HG02938 (cell line): ENCODE results near the gene NPAS3.

Experiments
- ATAC-seq: cut with Tn5 transposase; IDR thresholded peaks from one replicate; pipeline ENCODE4 v1.9.1; 2021; ENCODE audit warnings: mild to moderate bottlenecking, moderate library complexity; ENCODE audit not compliant: unreplicated experiment

Gene NPAS3

DNA sequence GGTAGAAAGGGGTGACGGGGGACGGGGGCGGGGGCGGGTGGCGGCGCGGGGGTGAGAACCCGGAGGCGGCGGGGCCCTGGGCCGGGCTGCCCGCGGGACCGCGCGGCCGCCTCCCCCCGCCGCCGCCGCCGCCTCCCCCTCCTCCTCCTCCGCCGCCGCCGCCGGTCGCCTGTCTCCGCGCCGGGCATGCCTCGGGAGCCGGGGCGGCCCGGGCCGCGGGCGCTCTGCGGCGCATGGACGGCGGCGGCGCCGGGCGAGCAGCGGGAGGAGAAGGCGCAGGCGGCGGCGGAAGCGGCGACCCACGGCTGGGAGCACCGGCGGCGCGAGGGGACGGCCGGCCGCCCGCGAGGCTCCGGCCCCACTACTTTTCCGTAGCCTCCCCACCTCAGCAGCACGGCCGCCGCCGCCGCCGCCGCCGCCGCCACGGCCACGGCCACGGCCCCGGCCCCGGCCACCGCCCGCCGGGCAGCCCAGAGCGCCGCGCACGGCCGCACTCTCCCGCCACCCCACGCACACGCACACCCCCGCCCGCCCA, at the start of gene NPAS3:
Gene NPAS3 (plus strand): TSS at position 161 of the 535 bp plus-strand sequence.
- ATAC-seq: no peak

DNA sequence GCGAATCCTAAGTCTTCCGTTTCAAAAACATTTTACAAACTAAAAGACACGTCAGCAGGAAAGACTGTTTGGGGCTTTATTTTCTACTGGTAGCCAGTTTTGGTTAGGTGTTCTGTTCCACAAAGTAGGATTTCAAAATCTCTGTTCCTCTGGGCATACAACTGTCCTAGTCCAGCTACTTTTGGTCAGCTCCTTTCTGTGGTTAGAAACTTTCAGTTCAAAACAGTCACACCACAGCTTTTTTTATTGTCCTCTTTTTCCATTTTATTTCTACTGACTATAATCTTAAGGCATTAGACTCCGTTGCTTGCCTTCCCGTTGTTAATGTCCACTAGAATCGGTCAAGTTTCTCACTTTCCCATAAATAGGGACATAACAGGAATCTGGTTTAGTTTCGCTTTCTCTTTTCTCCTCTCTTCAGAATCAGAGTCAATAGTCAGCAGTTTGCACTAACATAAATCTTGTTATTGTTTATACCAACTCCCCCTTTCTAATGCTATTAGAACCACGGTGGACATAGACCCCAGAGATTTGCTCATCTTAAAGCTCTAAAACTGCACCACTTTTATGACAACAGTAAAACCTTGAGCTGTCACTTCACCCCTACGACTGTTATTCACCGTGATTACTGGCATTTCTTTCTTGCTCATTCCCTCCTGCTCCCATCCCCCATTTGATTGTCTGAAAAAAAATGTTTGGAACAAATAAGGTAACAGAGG, 41.5 kb upstream of the NPAS3 start:
- ATAC-seq: no peak

DNA sequence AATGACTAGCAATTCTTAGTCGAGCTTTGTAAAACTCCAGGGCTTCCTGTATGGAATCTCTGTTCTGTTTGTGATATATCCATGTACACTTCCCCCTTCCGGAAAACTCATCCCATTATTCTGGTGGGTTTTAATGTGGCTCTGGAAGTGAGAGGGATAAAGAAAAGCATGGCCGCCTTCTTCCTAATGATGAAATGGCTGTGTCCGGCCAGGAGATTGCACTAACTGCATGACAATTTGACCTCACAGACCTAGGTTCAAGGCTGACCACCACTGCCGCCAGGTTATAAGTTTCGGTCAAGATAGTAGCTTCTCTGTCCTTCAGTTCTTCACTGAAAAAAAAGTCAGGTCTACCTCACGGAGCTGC, 41.0 kb upstream of the NPAS3 start:
- ATAC-seq: no peak

DNA sequence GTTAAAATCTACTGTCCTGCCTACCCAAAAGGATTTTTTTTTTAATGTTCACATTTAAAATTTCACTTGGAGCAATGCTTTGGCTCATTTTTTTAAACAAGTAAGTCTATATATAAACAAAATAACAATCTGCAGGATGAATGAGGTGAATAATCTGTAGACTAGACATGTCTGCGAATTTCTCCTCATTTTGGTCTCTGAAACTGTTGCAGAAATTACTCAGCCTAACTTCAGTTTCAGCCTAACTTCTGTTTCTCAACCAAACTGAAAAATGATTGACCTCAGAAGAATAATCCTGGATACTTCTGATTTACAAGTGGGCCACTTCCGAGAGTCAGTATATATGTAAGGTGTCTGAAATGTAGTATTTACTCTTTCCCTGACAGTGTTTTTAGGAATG, 39.8 kb upstream of the NPAS3 start:
- no peak for ATAC-seq

DNA sequence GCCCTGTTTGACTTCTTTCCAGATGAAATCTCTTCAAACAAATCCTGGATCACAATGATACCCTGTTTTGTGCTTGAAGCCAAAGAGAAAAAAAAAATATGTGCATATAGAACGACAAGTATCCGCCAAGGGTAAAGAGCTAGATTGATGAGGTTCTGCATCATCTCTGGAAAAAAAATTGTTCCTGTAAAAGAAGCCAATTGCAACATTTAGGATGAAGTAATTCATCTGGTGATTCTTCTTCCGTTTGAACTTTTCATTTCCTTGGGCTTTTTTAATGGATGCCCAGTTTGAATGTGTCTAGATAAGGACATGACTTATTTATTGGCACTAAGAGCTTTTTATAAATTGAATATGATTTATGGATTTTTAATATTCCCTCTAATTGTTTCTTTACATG, 38.1 kb upstream of the NPAS3 start:
- ATAC-seq: no peak

DNA sequence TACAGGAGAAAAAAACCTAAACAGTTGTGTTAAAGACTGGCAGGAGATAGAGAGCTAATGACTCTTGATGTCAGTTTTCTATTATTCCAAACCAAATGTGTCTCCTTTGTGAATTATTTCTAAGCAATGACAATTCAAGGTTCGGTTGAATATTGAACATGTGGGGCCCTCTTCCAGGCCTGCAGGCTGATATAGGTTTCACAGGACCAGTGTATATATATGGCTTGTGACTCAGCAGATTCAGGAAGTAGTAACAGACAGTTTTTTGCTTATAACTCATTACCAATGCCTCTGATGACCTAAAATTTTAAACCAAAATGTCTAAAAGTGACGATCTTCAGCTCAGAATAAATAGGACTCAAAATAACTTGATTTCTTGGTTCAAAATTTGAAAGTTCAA, 33.7 kb upstream of the NPAS3 start:
- ATAC-seq: no peak

DNA sequence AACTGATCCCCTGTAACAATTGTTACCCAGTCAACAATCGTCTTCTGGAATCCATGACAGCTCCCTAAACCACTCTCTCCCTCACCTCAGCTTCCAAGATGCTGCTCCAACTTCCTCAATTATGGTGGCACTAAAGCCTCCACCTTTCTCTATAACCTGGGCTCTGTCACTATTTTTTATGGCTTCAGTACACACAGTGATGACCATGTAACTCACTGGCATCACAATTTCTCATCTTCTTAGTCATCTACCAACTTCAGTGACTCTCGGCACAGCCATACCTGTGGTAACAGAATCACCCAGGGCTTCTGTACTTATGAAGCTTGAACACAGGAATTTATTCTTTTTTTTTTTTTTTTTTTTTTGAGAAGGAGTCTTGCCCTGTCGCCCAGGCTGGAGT, 32.0 kb upstream of the NPAS3 start:
- ATAC-seq: no peak

DNA sequence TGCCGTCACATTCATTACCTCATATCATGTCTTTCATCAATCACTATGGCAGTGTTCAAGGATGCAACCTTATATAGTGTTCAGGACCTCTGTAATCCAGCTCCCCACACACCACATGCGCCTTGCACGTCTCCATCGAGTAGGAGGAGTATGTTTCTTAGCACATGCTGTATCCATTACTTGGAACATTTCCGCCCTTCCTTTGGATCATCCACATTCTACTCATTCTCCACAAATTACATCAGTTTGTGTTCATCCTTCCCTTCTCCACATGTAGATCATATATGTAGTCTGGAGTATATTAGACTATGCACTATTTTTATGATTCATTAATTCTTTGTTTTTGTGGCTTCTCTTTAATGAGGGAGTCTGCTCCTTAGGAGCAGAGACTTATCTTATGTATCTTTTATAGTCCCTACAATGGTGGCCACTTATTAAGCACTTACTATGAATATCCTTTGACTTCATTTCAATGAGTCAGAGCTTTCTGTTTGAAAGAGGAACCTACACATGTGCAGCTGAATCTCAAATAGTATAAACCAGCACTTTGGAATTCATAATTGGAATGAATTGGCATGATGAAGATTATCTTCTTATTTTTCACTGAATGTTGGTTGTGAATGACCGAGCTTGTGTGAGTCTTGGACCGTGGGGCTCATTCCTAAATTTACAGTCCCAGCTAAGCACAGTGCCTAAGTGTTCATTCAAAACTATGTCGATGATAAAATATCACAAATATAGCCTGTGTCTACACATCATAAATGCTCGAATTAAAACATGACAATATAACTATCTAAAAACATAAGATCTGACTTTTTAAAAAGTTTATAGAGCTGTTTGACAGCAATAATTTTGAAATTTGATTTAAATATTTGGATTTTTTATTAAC, 30.2 kb upstream of the NPAS3 start:
- ATAC-seq: no peak

DNA sequence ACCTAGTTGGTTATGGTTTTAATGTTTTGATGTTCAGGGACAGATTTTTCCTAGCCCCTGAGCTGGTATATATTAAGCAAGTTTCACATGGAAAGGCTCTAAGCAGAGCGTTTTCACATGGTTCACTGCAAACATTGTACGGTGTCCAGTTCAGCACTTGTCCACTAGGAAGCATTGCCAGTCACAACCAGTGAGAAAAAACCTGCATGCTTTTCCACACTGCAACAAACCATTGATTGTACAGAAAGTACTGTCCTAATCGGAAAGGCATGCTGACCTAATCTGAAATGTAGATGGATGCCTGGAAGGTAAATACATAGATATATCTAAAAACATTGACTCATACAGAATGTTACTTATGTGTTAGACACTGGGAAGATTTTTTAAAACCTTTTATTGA, 25.0 kb upstream of the NPAS3 start:
- ATAC-seq: no peak

DNA sequence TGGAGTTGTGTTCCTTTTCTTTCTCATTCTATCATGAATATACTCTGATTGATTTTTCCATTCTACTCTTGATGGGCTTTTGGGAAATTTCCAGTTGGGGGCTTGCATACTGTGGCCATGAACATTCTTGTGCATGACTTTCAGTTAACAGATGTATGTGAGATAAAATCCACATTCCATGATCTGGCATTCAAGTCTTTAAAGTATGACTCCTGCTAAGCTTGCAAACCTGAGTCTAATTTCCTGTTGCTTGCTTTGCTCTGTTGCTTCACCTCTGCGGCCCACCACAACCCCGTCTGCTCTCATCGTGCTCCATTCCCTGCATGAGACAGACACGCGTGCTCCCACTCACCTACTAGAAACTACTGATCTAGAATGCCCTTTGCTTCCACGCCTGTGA, 24.3 kb upstream of the NPAS3 start:
- ATAC-seq: no peak

DNA sequence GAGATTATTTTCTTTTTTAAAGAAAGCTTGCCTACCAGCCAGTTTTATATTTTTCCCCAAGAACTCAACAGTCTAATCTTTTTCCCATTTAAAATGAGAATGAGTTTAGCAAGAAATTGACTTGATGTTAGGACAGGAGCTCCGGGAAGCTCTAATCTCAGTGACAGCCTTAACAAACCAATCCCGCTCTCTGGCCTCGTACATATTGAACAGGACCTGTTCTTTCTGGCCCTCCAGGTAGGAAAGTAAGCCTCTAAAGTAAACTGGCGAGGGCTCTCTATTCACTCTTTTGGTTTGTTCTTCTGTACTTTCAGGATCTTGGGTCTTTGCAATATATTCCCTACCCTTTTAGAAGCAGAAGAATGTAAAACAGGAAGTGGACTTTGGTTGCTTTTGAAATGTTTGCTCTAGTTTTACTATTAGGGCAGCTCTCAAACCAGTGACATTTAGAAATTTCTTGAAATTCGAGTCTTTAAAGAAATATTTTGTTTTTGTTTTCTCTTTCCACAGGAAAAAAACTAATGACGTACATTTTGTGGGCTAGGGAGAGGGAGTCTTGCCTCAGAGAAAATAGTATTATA, 17.9 kb upstream of the NPAS3 start:
- ATAC-seq: no peak

DNA sequence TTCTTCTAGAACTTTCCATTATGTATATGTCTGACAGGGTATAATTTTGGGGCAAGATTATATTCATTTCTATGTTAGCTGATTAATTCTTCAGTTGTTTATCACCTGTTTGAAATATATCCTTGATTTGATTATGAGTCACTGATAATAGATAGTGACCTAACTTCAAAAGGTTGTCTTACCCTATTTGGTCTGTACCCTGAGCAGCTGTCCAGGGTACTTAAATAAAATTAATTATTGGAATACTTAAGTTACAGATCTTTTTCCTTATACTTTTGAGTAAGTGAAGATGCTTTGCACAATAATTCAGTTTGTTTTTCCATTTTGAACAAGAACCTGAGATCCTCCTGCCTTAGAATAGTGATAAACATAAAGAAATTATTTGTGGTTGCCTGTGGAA, 13.2 kb upstream of the NPAS3 start:
- ATAC-seq: no peak

DNA sequence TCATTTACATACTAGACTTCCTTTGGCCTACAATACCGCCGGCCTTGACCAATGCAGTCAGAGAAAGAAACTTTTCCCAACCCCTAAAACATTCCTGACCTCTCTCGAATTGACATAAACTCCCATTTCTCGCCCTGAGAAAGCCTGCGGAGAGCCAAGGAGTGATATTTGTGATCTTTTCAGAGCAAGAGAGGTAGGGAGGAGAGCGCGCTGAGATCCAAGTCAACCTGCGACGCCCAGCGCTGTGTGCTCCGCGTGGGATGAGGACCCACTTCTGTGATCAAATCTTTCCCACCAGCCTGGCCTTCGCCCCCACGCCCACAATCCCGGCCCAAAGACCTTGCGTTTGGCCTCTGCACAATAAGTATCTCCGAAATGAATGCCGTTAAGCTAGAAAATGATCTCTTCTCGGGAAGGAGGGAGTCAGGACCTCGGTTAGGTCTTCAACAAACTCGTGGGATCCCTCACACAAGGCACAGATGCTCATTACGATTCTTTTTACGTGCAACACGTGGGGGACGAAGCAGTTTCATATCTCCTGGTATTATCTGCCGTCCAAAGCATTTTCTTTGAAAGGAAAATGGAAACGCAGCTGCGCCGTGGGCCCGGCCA, 6.3 kb upstream of the NPAS3 start:
- no peak for ATAC-seq

DNA sequence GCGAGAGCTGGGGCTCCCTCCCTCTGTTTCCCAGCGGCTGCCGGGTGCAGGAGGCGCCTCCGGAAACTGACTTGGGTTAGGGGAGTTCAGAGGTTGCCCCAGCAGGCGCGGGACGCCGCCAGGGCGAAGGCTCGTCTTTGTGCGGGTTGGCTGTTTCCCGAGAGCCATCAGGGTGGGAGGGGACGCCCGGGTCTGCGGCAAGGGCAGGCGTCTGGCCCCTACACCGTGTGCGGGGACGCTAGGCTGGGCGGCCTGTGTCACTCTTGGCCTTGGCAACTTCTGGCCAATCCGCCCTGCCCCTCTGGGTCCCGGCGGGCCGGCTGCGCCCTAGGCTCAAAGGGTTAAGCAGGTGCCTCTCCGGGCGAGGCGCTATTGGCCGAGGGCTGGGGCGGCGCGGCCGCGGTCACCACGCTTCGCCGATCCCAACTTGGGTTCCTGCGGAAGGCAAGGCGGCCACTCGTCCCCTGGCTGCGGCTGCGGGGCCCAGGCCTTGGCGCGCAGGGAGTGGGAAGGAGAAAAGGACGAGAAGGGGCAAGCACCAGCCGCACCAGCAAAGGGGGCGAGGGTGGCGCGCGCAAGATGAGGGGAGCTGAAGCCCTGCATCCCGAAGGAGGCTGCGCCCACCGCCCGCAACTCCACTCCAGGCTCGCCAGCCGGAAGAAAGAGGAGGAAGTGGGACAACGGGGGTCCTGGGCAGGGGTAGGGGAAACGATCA, 5.6 kb upstream of the NPAS3 start:
- ATAC-seq: no peak

DNA sequence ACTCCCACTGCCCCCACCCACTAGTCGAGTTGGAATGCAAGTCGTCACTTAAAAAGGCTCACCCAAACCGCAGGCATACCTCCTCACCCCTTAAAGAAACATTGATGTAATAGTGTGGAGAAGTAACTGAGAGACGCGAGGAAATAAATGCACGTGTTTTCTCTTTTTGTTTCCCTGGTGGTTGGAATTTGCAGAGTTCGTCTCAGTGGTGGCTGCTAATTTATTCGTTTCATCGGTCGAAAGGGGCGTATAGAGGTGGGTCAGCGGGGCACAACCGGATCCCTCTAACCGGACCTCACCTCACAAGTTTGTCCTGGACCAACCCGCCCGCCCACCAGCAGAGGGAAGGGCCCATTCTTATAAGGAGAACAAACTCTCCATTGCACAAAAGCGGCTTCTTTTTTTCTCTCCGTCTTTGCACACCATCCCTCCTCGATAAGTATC, 5.0 kb upstream of the NPAS3 start:
- no peak for ATAC-seq

DNA sequence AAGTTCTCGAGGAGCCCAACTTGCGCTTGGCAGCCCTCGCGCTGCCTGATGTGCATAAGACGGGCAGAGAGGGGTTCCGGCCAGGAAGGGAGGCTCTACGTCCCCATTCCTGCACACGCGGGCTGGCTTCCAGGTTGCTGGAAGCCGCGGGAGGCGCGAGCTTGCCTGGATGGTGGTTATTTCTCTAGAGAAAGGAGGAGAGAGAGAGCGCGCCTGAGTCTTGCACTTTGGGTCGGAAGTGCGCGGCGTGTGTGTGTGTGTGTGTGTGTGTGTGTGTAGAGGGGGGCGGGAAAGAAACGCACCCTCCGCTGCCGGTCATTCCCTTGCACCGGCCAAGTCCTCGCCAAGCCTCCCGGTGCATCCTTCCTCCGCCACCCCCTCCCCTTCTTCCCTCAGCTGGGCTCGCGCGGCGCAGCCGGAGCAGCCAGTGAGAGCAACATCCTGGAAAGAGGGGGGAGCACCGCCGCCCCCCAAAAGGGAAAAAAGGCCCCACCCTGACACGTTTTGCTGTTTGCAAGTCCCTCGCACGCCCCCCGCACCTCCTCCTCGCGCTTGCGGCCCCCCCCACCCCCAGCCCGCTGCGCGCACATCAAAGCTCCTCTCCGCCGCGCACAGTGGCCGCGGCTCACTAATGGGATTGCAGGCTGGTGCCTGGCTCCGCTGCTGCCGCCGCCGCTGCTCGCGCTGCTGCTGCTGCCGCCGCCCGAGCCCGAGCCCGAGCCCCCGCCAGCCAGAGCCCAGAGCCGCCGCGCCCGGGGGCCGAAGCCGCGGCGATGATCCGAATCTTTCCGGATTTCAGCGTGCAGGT, 4.4 kb upstream of the NPAS3 start:
- ATAC-seq: no peak

DNA sequence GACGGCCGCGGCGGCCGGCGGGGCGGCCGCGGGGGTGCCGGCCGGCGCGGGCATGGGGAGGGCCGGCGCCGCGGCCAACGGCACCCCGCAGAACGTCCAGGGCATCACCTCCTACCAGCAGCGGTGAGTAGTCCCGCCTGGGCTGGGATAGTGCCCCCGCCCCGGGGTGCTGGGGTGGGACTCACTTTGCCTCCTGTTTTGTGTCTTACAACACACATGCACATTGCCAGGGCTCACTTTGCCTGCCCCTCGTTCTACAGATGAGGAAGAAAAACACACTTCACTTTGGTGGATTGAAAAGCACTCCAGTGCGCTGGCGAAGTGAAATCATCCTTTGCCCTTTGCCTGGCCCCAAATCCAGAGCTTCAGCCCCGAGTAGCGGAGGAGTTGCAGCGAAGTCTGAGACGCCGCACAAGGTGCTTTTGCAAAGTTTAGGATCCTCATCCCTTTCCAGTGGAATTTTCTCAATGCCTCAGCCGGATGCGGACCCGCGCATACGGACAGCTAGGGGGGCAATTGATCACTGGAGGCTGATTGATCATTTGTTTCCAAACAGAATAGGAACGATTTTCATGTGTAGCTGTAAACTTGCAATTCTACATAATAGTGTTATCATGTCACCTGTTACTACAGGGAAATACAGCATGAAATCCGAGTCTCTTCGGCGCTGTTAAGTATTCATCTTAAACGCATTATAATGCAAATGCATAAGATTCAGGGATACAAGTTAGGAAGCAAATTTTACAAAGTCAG, 3.6 kb upstream of the NPAS3 start:
- no peak for ATAC-seq

DNA sequence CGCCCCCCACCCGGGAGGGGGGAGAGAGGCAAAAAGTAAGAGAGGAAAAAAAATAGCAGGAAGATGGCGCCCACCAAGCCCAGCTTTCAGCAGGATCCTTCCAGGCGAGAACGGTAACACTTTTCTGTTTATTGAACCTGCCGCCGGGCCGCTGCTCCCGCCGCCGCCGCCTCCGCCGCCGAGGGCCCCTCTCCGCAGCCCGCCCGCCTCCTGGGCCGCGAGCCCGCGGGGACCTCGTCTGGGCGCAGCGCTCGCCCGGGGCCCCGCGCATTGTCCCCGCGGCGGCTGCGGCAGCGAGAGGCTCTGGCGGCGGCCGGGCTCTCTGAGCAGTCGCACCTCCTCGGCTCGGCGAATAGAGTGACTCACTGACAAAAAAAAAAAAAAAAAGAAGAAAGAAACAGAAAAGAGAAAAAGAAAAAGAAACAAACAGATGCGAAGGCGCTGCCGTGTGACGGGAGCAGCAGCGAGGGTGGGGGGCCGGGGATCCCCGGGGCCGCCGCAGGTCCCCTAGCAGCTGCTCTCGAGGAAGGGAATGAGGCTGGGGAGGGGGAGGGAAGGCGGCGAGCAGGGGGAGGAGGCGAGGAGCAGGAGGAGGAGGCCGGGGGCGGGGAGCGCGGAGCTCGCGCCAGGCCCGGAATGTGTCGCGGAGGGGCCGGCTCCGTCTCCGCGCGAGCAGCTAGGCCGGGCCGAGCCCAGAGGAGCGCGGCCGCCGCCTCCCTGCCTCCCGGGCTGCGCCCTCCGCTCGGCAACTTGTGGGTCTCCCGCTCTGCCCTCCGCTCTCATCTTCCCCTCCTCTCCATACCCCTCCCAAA, 781 bp downstream of the NPAS3 start:
- no peak for ATAC-seq
